HG02884 (cell line): Measurements from ENCODE around the gene CHRNA7.
"Not testable (repeated sequence)": the region's sequence is repeated elsewhere in the genome, so short reads cannot be mapped to it uniquely, and the experiment has no call there.

ENCODE experiments used
- ATAC-seq: cut with Tn5 transposase; IDR thresholded peaks from one replicate; pipeline ENCODE4 v1.9.1; 2021; ENCODE audit warnings: mild to moderate bottlenecking, moderate library complexity; ENCODE audit not compliant: unreplicated experiment

Gene CHRNA7

DNA sequence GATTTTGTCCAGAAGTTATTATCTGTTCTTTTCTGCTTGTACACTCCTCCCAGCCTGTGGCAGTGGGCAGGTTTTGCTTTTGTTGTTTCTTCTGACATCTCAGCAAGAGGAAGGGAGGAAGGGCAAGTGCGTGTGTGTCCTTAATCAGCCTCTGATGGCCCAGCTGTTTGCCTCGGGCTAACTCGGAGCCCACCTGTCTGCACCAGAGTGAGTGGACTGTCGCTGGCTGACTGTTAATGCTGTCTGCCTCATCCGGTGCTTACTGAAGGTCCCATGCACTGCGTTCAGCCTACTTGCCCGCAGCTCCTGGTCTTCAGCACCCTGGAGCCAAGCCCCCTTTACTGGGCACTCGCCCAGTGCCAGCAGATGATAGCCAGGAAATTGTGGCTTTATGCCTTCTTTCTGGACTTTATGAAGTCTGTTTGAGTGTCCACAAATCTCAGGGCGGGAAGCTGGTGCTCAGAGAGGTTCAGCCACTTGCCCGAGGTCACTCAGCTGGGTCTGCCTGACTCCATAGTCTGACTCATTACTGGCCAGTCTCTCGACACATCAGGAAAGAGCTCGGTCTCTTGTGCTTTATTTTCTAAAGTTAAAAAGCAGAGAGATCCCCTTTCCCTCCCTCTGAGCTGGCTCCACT lies 89.5 kb downstream of the CHRNA7 start:
- no peak for ATAC-seq

GRCh38 chr15:32120577-32121383 lies 90.5 kb downstream of the CHRNA7 start:
- ATAC-seq = no peak

- no peak for ATAC-seq
Measured at GRCh38 chr15:32121384-32121695, 91.0 kb downstream of the CHRNA7 start.

DNA sequence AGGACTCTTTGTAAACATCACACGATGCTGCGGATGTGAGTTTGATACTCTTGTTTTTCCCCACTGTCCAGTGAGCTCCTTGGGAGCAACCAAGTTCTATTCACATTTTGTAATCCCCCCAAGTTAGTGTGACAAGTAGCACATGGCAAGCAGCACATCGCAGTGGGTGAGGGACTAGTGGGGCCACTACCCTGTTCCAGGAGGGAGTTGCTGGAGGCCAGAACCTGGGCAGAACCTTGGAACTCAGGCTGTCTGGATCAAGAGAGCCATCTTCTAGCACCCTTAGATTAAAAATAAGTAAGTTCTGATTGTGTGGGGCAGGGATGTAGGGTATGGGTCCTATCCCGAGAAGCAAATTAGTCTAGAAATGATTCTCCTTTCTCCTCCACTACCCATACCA lies 91.7 kb downstream of the CHRNA7 start:
- no peak for ATAC-seq

GRCh38 chr15:32123473-32123872 lies 93.2 kb downstream of the CHRNA7 start:
- ATAC-seq = no peak

DNA sequence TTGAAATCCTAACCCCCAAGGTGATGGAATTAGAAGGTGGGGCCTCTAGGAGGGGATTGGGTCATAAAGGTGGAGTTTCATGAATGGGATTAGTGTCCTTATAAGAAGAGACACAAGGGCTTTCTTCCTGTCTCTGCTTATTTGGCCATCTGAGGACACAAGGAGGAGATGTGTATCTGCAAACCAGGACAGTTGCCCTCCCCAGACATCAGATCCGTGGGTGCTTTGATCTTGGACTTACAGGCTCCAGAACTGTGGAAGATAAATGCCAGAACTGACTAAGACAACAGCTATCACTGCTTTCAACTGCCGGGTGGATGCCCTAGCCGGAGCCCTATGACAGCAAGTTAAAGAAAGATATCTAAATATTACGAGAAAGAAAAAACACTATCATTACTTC lies 94.4 kb downstream of the CHRNA7 start:
- no peak for ATAC-seq

DNA sequence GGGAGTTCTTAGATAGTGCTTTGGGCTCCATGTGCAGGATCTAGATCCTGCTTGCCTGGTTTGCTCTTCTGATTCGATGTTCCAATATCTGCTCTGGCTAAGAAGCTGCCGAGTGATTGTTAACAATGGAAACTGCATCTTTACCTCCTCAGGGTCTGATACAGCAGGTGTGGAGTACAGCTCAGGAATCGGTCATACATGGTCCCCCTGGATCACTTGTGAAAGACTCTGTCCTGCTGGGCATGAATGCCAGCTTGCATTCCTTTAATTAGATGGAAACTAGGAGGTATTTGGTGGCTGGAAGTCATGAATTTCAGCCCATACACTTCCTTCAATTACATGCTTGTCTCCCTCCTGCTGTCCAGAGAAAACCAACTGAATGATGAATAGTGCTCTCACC lies 95.3 kb downstream of the CHRNA7 start:
- no peak for ATAC-seq

GRCh38 chr15:32129815-32130214 lies 99.5 kb downstream of the CHRNA7 start:
- no peak for ATAC-seq

DNA sequence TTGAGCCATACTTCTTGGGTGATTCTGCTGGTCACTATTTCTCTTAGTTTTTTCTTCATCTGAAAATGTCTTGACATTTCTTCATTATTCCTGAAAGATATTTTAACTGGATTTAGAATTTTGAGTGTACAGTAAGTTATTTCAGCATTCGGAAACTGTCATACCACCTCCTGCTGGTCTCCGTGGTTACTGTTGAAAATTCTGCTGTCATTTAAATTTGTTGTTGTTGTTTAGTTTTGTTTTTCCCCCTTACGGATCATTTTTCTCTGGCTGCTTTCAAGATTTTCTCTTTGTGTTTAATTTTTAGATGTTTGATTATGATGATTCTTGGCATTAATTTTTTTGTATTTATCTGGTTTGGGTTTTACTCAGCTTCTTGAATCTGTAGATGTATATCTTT lies 100.5 kb downstream of the CHRNA7 start:
- ATAC-seq = no peak

DNA sequence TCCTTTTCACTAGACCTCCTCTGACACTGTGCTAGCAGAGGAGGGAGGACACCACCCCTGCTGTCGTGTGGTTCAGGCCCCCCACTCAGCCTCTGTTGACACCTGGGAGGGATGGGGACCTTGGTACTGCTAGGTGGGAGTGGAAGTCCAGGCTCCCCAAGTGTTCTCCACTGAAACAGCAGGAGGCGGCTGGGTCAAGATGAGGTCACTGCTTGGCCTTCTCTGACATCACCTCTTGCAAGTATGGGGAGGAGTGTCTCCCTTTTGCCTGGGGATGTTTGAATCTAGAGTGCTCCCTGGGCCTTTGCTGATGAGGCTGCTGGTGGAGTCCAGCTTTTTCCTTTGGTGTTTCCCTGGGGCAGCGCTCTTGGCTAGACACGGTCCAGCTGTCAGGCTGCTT lies 101.5 kb downstream of the CHRNA7 start:
- ATAC-seq = no peak

DNA sequence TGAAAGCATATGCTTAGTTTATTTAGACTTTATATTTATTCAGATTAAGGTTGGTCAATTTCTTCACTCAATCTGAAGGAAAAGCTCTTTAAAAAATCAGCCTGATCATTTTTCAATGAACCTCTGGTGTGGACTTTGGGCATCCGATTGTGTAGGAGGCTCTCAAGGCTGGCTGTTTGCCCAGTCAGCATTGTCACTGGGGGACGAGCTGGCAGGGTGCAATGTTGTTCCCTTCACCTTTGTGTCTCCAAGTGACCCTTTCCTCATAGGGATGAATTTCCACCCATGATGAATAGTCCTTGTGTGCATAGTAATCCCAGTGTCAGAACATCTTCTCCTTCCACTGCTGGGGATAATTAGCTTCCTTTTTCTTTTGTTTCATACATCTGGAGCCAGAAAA lies 102.5 kb downstream of the CHRNA7 start:
- ATAC-seq = no peak

- no peak for ATAC-seq
Measured at GRCh38 chr15:32134842-32135241, 104.5 kb downstream of the CHRNA7 start.

DNA sequence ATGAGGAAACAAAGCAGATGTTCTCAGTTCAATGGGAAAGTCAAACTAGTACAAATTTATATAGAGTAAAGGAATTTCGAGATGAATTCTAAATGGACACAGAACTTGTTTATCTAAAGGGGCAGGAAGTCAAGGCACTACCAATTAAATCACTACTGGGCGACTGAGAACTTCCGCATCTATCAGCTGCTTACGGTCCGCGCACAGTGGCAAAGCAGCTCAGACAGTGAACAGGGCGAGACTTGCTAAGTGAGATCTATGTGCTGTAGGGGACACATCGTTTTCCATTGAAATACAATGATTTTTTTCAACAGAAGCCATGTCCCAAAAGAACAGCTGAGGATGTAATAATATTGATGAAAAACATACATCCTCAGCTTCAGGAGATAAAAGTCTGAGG lies 105.0 kb downstream of the CHRNA7 start:
- ATAC-seq = no peak

DNA sequence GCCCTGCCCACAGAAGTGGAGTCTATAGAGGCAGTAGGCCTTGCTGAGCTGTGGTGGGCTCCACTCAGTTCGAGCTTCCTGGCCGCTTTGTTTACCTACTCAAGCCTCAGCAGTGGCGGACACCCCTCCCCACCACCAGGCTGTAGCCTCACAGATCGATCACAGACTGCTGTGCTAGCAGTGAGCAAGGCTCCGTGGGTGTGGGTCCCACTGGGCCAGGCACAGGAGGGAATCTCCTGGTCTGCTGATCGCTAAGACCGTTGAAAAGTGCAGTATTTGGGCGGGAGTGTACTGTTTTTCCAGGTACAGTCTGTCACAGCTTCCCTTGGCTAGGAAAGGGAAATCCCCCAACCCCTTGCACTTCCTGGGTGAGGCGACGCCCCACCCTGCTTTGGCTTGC lies 115.2 kb downstream of the CHRNA7 start:
- ATAC-seq = not testable (repeated sequence)

- no peak for ATAC-seq
Measured at GRCh38 chr15:32148833-32149555, 118.7 kb downstream of the CHRNA7 start.

GRCh38 chr15:32152574-32152973 lies 122.3 kb downstream of the CHRNA7 start:
- no peak for ATAC-seq

DNA sequence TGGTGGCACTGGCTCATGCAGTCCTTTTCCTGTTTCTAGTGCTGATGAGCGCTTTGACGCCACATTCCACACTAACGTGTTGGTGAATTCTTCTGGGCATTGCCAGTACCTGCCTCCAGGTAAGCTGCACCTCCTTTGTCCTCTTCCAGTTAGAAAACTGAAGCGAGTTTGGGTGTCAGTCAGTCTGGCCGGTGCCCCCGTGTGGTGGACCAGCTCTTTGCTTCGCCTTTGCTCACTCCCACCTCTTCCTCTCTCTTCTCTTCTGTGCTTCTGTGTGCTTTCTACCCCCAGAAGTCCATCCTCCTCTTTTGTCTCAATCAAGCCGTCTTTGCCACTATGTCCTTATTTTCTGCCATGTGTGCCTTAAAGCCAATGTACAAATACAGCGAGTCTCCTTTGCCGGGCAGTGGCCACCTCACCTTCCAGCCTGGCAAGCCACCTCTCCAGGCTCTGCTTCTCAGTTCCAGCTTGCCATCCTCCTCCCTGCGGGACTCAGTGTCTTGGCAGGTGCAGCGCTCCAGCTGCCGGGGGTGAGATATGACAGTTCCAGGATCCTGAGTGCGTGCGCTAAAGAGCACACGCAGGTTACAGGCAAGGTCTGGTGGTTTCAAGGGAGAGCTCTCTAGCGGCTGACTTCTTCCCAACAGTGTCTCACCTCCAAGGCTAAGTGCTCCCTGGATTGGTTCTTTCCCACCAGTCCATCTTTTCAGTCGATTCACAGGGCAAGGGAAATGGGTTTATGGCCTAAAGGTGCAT lies 123.7 kb downstream of the CHRNA7 start:
- ATAC-seq = not testable (repeated sequence)

GRCh38 chr15:32162143-32162542 lies 131.8 kb downstream of the CHRNA7 start:
- not testable (repeated sequence) for ATAC-seq

- ATAC-seq = not testable (repeated sequence)
Measured at GRCh38 chr15:32164065-32164464, 133.8 kb downstream of the CHRNA7 start.

GRCh38 chr15:32164747-32165146 lies 134.4 kb downstream of the CHRNA7 start:
- ATAC-seq = not testable (repeated sequence)

DNA sequence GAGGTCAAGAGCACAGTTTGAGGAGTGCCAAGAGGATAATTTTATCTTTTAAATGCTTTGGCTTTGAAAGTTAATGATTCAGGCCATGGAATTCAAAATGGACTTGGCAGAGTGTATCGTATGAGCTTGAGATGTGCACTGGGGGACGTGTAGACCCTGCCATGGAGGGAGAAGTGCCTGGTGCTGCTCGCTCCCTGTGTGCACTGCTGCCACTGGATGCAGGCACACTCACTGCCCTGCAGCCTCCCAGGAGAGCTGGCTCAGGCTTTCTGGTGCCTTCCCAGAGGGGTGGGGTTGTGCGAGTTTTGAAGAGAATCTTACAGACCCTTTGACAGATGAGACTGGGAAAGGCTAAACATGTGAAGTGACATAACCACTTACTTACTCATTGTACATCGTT lies 135.5 kb downstream of the CHRNA7 start:
- ATAC-seq = not testable (repeated sequence)
